GM18873 (cell line): ENCODE measurements around the gene EXT2.

Experiments
- ATAC-seq: cut with Tn5 transposase; IDR thresholded peaks from one replicate; pipeline ENCODE4 v1.9.1; 2021; ENCODE audit warnings: mild to moderate bottlenecking, moderate library complexity, moderate number of reproducible peaks; ENCODE audit not compliant: unreplicated experiment, low FRiP score

Gene EXT2

DNA sequence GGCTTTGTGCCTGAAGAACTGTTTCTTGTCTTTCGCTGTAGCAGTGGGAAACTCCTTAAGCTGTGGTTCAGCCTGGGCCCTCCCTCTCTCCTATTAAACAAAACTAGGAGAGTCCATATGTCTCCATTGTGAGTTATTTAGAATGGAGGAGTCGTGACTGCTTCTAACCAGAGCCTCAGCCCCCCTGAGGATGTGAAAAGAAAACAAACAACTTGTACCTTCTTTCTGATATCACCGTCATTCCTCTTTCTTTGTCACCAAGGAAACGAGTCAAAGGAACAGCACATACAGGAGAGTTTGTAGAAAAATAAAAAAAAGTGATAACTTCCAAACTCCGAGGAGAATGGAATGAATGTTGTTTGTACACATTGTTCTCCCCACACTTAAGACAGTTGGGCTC, 11.6 kb upstream of the EXT2 start:
- no peak for ATAC-seq

DNA sequence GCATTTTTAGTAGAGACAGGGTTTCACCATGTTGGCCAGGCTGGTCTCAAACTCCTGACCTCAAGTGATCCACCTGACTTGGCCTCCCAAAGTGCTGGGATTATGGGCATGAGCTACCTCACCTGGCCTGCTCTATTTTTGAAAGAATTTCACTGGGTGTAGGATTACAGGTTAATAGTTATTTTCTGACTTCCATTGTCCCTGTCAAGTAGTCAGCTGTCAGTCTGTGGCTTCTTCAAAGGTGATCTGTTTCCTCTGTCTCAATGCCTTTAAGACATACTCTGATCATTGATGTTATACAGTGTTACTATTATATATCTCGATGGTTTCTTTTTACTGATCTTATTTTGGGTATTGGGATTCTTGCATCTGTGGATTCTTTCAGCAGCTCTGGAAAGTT, 10.1 kb upstream of the EXT2 start:
- ATAC-seq: no peak

DNA sequence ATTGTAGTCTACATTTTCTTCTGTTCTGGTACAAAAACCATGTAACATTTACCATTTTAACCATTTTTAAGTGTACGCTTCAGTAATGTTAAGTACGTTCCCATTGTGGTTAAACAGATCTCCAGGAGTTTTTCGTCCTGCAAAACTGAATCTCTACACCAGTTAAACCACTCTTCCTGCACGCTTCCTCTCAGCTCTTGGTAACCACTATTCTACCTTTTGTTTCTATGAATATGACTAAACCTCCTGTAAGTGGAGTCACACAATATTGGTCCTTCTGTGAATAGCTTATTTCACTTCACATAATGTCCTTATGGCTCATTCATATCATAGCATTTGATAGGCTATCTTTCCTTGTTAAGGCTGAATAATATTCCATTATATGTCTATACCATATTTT, 7.1 kb upstream of the EXT2 start:
- no peak for ATAC-seq

DNA sequence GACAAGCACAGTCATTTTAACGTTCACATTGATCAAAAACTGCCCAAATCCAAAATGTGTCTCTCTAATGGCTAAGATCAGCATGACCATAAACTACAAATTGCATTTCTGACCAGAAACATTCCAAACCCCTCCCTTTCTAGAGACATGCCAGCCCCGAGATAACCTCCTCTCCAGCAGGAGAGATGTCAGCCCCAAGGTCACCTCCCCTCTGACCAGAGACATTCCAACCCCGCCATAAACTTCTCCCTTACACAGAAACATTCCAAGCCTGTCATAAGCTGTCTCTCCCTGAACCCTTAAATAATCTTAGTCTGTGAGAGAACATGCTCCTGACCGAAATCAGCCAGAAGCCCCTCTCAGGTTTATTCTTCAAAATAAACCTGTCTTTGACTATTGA, 6.6 kb upstream of the EXT2 start:
- ATAC-seq: no peak

DNA sequence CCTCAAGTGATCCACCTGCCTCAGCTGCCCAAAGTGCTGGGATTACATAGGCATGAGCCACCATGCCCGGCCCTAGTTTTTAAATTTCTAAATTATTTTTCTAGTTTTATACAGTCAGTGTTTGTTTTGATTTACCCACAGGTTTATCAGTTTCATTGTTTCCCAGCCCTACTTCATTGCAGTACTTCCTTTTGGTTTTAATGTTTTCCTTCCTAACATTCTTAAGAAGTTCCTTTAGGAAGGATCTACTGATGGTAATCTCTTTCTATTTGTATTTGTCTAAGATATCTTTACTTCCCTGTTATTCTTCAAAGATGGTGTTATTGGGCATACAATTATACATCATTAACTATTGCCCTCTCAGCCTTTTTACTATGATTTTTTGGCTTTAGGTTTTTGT, 4.9 kb upstream of the EXT2 start:
- ATAC-seq: no peak

DNA sequence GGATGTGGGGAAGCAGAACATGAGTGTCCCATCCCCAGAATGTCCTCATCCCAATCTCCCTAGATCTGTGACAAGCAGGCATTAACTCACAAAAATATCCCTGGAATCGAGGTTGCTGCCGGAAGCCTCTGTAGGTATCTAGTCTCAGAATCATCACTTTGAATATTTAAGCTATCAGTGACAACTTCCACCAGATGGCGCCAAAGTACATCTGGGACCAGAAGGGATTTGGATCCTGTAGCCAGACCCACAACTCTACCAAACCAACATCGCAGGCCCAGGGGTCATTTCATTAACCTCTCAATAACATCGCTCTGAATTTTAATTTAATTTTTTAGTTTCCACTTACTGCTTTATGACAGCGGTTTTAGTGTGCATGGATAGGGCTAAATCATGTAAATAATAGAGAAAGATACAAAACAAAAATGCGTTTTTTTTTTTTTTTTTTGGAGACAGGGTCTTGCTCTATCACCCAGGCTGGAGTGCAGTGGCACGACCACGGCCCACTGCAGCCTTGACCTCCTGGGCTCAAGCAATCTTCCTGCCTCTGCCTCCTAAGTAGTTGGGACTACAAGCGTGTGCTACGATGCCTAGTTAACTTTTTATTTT, 1.1 kb upstream of the EXT2 start:
- peak; percentile 51 for ATAC-seq

DNA sequence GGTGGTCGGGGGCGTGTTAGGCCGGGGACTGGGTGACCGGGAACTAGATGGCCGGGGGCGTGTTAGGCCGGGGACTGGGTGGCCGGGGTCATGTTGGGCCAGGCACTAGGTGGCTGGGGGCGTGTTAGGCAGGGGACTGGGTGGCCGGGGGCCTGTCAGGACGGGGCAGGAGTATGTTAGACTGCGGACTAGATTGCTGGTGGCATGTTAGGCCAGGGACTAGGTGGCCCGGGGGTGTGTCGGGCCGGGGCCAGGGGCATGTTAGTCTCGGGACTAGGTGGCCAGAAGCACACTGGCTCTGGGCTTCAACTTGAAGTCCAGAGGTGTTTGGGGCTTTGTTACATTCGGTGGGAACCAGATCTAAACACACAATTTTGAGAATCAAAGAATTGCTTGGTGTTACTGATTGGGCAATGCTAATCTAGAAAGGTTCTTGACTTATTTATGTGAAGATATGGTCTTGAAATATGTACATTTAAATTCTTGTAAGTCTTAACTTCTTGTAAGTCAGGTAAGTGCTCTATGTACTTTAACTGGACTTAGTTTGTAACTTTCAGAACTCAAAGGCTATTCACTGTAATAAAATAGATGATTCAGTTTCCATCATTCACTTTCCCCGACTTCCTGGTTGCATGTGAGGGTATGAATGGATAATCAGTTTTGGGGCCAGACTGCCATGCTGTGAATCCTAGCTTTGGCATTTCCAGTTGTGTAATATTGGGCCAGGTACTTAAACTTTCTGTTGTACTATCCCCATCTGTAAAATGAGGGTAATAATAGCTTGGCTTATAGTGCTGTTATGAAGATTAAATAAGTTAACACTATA, 1.1 kb downstream of the EXT2 start:
- no peak for ATAC-seq

DNA sequence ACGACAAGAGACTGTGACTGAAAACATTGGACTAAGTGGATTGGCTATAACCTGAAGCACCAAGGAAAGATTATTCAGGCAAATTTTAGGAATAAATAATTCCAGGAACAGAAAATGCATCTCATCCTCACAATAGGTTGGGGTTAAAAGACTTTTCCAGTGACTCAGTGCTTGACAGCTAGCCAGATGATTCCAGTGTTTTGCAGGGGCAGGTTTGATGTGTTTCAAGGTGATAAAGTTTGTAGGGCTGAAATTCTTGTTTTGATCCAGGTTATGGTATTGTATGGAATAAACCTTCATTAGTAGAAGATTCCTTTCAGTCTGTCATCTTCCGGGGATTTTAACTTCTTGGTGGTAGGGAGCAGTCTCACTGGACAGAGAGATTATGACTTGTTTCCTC, 2.3 kb downstream of the EXT2 start:
- no peak for ATAC-seq

DNA sequence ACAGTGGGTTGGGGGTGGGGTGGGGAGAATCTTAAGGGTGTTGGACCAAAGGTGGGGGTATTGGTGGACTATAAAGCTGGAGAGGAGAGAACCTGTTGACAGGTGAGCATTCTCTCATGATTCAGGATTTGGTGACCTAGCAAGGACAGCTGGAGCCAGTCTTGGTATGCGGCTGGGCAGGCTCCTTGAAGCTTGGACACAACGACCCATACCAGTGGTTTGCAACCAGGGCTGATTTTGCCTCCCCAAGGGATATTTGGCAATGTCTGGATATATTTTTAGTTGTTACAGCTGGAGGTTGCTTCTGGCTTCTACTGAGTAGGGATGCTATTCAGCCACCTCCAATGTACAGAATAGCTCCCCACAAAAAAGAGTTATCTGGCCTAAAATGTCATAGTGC, 5.6 kb downstream of the EXT2 start:
- ATAC-seq: no peak

DNA sequence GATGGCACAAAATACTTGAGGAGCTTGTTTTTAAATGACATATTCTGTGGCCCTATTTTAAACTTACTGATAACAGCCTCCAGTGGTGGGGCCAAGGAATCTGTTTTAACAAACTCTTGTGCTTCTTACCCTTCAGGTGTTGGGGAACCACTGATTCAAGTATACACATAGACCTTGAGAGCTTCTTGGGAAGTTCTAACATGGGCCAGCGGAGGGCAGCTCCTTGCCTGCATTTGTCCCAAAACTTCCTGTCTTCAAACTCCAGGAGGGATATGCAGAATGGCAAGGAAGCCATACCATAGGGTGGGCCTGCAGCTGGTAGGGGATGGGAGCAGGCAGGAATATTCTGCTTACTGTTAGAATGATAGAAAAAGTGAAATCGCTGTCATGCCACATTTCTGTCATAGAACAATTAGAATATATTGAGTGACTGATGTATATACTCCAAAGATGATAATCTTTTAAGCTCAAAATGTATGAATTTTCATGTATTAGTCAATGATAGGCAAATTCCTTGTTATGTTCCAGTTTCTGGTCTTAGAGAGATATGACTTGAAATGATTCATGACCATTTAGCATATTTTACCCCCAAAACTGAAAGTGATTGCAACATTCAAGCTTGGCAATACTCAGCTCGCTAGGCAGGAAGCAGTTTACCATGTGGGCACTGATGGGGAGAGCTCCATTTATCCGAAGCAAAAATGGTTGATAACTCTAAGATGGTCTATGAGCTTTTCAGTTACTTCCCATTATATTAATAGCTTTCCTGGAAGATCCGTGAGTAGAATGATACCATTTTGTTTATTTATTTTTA, 9.2 kb downstream of the EXT2 start:
- ATAC-seq: no peak

DNA sequence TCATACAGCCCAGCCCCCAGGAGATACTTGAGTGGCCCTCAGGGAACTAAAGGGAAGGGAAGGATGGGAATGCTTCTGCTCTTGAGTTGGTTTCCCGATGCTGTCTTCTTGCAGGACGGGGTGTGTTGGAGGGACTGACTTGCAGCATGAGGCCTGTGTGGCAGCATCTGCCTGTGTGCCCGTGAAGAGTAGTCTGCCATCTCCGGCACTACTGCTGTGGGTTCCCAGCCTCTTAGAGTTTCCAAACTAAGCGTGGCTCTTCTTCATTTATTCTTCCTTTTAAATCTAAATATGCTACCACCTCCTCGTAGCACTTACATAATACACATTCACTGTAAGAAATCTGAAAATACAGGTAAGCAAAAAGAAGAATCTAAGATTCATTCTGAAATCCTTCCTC, 12.8 kb downstream of the EXT2 start:
- ATAC-seq: no peak

DNA sequence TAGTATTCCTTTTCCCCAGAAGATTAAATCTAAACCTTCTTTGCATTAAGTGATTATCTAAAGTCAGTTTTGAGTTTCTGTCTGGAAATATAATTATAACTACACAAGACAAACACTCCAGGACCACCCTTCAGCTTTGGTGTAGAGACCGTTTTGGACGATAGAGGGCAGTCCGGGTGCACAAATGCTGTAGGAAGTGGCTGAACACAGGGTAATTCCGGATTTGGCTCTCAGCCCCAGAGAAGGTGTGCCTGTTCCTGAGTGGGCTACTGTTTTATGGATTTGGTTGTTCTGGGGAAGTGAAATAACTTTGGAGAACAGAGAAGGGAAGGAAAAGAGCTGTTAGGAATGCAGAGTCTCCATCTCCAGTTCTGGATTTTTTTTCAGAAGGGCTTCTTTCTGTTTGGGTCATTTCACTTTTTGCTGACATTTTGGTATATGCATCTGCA, 14.8 kb downstream of the EXT2 start:
- ATAC-seq: peak; percentile 86

DNA sequence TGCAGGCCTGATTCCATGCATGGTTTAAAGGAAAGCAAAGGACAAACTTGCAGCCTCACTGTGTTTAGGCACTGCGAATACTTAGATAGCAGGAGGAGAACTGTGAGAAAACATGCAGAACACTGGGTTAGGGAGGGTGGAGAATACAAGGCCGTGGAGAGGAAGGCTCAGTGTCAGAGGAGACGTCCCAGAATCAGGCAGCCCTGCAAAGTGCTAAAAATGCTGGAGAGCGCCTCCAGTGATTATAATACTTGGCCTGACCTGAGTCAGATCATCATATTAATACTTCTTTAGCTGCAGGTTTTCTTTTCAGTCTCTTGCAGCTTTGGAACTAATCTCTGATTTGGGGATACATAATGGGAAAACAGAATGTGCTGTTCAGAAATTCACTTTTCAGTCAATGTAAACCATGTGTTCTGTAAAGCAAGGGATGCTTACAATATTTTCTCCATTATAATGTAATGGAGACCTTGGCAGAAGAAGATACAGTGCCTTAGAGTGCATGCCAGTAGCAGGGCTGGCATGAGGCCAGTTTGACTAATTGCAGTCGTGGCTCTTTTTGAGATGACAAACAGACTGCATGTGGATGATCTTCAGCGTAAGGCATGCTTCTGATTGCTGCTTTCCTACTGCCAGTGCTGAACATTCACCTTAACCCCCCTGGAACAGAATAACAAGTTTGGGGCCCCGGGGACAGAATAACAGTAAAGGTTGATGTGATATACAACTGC, 16.8 kb downstream of the EXT2 start:
- no peak for ATAC-seq

DNA sequence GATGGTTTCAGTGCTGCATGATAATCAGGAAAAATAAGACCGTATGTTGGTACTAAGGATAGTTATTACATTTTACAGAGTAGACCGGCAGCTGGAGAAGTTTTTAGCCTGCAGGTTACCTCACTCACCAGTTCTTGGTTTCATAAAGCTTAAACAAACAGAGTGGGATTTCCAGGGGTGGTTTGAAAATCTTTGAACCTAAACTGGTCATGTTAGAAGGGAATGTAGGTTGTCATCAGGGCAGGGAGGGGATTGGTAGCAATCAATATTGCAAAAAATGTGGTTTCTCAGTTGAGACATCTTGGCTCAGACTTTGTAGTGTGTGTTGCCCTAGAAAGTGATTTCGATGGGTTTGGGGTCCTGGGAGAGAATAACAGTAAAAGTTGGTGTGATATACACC, 17.5 kb downstream of the EXT2 start:
- no peak for ATAC-seq

DNA sequence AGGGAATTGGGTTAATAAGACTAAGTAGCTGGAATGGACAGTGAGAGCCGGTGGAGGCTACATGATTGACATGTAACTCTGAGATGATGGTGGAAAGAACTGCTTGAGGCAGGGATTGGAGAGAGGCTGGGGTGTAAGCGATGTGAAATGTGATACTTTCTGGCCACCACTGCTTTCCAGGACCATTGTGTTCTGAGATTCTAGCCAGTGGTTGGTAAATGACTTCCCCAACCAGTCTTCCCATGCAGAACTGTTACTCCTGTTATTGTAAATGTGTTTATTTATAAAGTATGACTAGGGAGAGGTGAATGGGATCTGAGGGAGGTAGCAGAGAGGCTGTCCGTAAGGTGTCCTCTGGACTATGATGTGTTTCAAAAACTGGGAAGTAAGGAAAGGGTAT, 18.1 kb downstream of the EXT2 start:
- ATAC-seq: no peak

DNA sequence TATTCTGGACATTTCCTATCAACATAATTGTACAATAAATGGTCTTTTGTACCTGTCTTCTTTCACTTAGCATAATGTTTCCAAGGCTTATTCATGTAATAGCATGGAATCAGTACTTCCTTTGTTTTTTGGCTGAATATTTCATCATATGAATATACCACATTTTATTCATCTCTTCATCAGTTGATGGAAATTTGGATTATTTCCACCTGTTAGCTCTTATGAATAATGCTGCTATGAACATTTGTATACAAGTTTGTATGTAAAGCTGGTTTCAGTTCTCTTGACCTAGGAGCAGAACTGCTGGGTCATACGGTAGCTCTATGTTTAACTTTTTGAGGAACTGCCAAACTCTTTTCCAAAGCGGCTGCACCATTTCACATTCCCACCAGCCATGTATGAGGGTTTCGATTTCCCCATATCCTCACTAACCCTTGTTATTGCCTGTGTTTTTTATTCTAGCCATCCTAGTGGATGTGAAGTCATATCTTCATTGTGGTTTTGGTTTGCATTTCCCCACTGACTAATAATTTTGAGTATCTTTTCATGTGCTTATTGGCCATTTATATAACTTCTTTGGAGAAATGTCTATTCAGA, 20.9 kb downstream of the EXT2 start:
- no peak for ATAC-seq

DNA sequence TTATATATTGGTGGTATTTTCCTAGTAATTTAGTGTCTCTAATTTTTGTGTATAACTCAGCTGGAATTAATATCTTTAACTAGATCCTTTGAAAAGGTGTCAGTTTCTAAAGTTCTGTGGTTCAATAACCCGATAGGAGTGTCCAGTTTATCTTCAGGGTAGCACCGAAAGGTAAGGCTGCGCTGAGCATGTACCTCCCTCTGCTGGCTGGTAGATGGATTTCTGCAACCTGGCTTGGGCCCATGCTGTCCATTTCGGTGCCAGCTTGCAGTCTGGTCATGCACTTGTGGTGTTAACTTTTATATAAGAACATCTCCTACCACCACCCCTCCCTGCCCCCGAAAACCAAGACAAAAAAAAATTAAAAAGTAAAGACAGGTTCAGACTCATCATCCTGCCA, 24.7 kb downstream of the EXT2 start:
- no peak for ATAC-seq

DNA sequence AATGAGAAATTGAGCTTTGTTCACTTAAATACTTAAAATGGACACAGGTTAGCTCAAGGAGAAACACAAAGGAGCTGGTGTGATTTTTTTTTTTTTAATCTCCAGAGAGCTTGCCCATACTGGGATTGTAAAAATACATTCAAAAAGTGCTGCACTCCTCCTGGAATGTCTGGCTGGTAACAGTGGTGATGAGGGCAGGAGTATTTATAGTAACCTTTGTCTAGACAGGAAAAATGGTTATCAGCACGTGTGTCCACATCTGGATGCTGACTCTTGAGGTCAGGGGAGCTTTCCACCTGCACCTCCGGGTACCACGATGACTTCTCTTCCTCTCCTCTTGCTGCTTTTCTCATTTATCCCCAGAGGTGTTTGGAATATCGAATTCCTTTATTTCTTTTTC, 30.1 kb downstream of the EXT2 start:
- no peak for ATAC-seq

DNA sequence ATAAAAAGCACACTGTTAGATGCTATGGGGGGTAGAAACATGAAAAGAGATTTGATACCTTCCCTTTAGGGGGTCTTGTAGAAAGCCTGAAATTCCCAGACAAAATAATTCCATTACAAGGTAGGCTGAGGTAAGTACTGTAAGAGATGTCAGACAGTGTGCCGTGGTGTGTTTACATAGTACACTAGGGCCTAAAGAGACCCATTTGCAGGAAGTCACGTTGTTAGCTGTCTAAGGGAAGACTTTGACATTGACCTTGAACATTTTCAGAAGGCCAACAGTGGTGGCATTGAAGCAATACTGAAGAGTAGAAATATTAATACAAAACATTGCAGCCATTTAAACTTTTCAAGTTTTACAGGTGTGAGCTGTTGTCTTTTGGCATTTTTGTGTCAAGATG, 30.8 kb downstream of the EXT2 start:
- ATAC-seq: no peak

DNA sequence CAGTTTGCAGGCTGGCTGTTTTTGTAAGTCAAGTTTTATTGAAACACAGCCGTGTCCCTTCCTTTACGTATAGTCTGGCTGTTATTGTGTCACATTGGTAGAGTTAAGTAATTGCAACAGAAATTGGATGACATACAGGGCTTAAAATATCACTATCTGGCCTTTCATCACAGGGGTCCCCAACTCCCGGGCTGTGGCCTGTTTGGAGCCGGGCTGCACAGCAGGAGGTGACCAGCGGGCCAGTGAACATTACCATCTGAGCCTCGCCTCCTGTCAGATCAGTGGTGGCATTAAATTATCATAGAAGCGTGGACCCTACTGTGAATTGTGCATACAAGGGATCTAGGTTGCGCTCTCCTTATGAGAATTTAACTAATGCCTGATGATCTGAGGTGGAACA, 31.7 kb downstream of the EXT2 start:
- no peak for ATAC-seq
